ENCODE measurements around the gene PCYT2. TPM values are rescaled to one million over a fixed set of nuclear protein-coding genes. Genes with fewer than 3 reads are reported as not detected.

Gene PCYT2
- total RNA-seq, 1 donor from 2014 or later, result 26.8 TPM

DNA sequence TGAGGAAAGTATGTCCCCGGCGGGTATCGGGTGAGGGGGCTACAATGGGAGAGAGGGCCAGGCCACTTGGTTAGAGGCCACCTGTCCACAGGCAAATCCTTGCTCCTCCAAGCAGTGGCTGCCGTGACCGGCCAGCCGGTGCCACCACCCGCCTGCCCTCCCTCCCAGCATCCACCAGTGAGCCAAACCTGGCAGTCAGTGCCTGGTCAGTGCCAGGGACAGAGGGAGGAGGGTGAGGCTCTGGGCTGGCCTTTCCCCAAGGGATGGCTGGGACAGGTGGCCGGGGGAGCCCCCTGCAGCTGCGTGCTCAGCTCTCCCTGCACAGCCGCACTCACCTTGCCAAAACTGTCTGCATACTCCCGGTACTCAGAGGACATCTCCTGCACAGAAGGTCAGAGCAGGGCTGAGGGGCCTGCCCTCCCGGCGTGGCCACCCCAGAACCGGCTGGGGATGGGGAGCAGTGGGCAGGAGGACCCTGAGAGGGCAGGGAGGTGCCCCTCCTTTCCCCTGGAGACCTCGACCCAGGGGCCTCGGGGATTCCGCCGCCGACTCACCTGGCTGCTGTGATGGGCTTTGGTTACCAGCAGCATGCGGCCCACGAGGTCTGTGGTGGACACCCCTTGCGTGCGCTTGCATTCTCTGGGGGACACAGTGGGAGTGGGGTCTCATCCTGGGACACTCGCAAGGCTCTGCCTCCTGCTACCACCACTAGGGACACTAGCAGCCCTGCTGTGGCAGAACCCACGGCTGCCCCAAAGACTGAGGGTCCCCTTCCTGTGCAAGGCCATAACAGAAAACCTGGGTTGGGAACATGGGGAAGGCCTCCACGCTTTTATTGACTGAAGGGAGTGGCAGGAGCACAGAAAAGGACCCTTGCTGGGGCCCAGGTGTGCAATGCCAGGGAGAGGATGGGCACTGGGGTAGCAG is 3.7 kb downstream of the PCYT2 start:
- Mint-ChIP-seq H3K4me1 (ENCODE audit: unreplicated experiment) (no peaks in the 10 kb centered on the region), H3K4me3 (ENCODE audit: unreplicated experiment) (no peak overlapping the region), H3K9me3 (ENCODE audit: unreplicated experiment) (no peaks in the 10 kb centered on the region), H3K36me3 (ENCODE audit: low read depth, unreplicated experiment) (no peaks in the 10 kb centered on the region), H3K27me3 (ENCODE audit: unreplicated experiment) (peaks cover 10% of the 10 kb centered on the region), H3K27ac (ENCODE audit: unreplicated experiment) (no peak overlapping the region)
- TF ChIP-seq, protein P1, sequence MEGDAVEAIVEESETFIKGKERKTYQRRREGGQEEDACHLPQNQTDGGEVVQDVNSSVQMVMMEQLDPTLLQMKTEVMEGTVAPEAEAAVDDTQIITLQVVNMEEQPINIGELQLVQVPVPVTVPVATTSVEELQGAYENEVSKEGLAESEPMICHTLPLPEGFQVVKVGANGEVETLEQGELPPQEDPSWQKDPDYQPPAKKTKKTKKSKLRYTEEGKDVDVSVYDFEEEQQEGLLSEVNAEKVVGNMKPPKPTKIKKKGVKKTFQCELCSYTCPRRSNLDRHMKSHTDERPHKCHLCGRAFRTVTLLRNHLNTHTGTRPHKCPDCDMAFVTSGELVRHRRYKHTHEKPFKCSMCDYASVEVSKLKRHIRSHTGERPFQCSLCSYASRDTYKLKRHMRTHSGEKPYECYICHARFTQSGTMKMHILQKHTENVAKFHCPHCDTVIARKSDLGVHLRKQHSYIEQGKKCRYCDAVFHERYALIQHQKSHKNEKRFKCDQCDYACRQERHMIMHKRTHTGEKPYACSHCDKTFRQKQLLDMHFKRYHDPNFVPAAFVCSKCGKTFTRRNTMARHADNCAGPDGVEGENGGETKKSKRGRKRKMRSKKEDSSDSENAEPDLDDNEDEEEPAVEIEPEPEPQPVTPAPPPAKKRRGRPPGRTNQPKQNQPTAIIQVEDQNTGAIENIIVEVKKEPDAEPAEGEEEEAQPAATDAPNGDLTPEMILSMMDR (IDR thresholded peaks at IDR 0.05; ENCODE audit: unreplicated experiment), result no peak
- DNase-seq (ENCODE audit: low spot score), result no peak

DNA sequence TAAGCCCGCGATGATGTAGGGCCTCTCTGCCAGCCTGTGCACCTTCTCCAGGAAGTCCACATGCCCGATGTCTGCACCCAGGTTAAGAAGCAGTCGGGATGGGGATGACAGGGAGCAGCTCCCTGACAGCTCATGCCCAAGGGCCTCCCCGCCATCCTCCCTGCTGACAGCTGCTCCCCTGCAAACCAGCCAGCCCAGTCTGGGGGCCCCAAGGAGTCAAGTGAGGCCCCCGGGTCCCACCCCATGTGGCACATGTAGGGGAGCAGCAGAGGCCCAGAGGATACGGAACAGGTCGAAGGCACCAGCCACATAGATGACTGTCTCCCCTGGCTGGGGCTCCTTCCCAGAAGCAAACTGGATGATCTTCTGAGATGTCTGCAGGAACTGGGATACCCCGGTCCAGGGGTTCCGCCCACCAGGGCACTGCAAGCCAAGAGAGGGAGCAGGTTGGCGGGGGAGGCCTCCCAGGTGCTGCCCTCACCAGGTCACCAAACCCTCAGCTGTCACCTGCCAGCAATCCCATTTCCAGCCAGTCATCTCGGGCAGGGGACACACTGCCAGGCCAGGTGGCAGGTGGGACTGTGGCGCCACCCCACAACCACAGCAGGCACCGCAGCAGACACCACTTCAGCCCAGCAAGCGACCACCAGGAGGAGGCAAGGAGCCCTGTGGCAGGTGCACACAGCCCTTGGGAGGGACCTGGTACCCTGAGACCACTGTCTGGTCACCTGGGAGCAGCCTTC is 4.6 kb downstream of the PCYT2 start:
- TF ChIP-seq, protein P1 (IDR thresholded peaks at IDR 0.05; ENCODE audit: unreplicated experiment), result no peak
- Mint-ChIP-seq H3K27me3 (ENCODE audit: unreplicated experiment) (peaks cover 7% of the 10 kb centered on the region), H3K27ac (ENCODE audit: unreplicated experiment) (no peak overlapping the region), H3K4me3 (ENCODE audit: unreplicated experiment) (no peak overlapping the region), H3K9me3 (ENCODE audit: unreplicated experiment) (no peaks in the 10 kb centered on the region), H3K4me1 (ENCODE audit: unreplicated experiment) (no peaks in the 10 kb centered on the region), H3K36me3 (ENCODE audit: low read depth, unreplicated experiment) (no peaks in the 10 kb centered on the region)
- DNase-seq (ENCODE audit: low spot score), result no peak

DNA sequence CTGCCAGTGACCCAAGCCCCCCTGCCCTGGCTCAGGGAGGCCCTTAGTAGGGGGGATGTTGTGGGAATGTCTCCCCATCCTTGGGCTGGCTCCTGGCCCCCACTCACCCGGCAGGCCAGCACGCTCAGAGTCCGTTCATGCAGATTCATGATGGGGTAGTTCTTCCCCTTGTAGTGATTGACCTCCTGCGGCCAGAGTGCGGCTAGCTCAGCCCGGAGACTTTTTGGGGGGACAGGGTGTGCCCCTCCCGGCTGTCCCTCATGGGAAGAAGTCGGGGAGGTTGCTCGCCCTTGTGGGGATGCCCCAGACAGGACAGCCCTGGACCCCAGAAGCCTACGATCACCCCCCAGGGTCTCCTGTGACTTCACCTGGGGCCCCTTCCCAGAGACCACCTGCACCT is 5.2 kb downstream of the PCYT2 start:
- no peak overlapping the region for H3K27ac Mint-ChIP-seq (ENCODE audit: unreplicated experiment)
- DNase-seq (ENCODE audit: low spot score), result no peak
- peaks cover 11% of the 10 kb centered on the region for H3K27me3 Mint-ChIP-seq (ENCODE audit: unreplicated experiment)
- no peak overlapping the region for H3K4me3 Mint-ChIP-seq (ENCODE audit: unreplicated experiment)
- TF ChIP-seq, protein P1 (IDR thresholded peaks at IDR 0.05; ENCODE audit: unreplicated experiment), result no peak
- H3K36me3 Mint-ChIP-seq (ENCODE audit: low read depth, unreplicated experiment), result peaks cover 3% of the 10 kb centered on the region
- no peaks in the 10 kb centered on the region for H3K4me1 Mint-ChIP-seq (ENCODE audit: unreplicated experiment)
- no peaks in the 10 kb centered on the region for H3K9me3 Mint-ChIP-seq (ENCODE audit: unreplicated experiment)

DNA sequence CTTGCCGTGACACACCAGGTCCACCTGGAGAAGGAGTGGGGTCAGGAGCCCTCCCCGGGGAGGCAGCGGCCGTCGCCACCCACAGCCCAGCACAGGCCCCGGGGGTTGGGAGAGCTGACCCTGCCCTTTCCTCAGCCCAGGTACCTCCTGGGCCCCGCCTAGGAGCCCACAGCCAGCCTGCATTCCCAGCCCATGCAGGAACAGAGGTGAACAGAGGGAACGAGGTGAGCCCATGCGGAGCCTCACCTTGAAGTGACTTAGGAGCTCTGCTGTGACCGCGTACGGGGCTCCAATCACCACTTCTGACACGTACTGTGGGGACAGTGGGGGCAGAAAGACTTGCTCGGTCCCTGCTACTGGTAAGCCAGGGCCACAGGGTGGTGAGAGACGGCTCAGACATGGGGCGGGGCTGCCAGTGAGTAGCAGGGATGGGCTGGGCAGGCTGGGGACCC is 5.7 kb downstream of the PCYT2 start:
- H3K9me3 Mint-ChIP-seq (ENCODE audit: unreplicated experiment), result no peaks in the 10 kb centered on the region
- no peak overlapping the region for H3K27ac Mint-ChIP-seq (ENCODE audit: unreplicated experiment)
- no peak overlapping the region for H3K4me3 Mint-ChIP-seq (ENCODE audit: unreplicated experiment)
- no peaks in the 10 kb centered on the region for H3K4me1 Mint-ChIP-seq (ENCODE audit: unreplicated experiment)
- peaks cover 12% of the 10 kb centered on the region for H3K27me3 Mint-ChIP-seq (ENCODE audit: unreplicated experiment)
- peaks cover 7% of the 10 kb centered on the region for H3K36me3 Mint-ChIP-seq (ENCODE audit: low read depth, unreplicated experiment)
- TF ChIP-seq, protein P1 (IDR thresholded peaks at IDR 0.05; ENCODE audit: unreplicated experiment), result no peak
- DNase-seq (ENCODE audit: low spot score), result no peak

All from endothelial cell (in vitro differentiated cells).